Measurements from ENCODE around the gene ZNF630.
"Not testable (repeated sequence)": the region's sequence is repeated elsewhere in the genome, so short reads cannot be mapped to it uniquely, and the experiment has no call there.

ZNF630 gene

DNA sequence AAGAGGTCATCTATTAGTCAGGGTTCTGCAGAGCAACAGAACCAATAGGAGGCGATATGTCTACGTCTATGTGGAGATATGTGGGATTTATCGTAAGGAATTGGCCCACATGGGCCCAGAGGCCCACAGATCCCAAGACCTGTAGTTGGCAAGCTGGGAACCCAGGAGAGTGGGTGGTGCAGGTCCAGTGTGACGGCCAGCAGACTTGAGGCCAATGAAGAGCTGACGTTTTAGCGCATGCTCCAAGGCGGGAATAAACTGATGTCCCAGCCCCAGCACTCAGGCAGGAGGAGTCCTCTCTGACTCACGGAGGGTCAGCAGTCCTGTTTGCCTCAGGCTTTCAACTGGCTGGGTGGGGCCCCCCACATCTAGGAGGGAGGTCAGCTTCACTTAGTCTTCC lies 43.3 kb downstream of the ZNF630 start:
- DNase-seq = no peak

DNA sequence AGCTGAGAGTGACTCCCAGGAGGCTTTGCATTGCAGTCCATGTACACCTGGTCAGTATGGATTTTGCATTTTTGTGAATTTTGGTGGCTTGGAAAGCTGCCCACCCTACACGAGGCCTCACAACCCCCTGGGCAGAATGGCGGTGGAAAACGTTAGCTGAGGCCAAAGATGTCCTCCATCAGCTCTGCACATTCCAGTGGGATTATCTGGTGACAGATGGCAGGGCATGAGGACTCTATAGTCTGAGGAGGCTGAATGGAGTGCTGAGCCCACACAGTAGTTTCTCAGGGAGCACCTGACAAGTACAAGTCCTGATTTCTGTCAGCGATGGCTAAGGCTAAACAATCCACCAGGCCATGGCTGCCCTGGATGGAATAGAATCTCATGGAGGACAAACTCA lies 43.9 kb downstream of the ZNF630 start:
- DNase-seq = not testable (repeated sequence)

DNA sequence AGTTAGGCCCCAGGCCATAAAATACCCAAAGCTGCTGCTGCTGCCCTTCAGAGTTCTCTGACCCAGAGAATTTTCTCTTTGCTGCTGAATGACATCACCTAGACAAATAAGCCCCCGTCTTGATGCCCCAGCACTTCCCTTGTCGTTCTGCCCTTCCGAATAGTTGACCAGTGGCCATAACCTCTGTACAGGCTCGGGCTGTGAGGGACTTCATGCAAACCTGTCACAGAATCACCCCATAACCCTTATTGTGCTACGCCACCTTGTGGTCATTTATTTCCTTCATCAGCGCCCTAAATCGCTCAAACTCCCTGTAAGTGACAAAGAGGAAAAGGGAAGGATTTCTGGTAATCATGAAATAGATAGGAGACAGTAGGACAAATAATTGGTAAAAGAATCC lies 45.9 kb downstream of the ZNF630 start:
- DNase-seq = peak; percentile 28

DNA sequence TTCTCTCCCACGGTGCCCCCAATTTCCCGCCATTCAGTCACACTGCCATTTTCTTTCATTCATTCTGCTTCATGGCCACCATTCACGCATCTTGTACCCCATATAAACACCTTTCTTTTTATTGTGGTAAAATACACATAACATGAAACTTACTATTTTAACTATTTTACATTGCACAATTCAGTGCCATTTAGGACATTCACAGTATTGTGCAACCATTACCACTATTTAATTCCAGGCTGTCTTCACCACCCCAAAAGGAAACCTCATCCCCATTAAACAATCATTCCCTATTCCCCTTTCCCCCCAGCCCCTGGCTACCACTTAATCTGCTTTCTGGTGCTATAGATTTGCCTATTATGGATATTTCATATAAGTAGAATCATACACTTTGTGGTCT lies 48.7 kb downstream of the ZNF630 start:
- no peak for DNase-seq

DNA sequence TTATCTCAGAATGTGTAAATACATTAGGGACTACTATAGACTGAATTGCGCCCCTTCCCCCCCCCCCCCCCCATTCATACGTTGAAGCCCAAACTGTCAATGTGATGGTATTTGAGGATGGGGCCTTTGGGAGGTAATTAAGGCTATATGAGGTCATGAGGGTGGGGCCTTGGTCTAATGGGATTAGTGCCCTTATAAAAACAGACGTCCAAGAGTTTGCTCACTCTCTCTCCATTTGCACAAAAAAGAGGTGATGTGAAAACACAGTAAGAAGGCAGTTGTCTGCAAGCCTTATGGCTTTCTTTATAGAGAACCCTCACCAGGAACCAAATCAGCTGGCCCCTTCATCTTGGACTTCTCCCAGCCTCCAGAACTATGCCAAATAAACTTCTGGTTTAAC lies 49.3 kb downstream of the ZNF630 start:
- DNase-seq = no peak

DNA sequence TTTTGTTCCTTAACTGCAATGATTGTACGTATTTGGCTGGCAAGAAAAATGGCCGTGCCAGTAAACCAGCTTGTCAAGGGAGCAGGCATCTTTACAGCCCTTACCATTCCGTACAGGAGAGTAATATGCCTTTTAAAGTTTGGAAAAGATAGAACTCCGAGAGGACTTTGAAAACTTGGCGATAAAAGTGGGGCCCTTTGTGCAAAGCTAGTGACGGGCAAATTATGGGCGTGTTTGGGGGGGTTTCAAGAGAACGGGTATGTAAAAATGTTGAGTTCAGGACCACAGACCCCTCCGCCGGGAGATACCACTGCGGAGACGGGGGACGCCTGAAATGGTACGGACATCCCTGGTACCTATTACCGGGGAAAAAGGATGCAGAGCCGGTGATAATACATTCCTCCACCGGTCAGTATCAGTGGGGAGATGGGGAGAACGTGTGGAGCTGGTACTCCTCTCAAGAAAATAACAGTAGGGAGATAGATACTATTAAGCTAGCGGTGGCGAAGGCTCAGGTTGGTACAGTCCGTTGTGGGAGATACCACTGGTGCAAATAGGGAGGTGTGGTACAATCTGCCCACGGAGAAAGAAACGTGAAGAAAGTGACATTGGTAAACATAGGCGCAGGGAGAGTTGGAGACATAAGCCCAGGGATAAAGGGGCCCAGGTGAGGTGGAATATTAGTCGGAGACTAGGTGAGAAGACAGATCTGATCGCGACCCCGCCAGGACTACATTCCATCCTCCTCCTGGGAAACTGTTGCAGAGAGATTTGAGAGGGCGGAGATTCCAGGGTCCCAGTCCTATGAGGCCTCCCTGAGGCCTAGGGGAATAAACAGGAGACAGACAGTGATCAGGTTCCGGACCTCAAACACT lies 50.2 kb downstream of the ZNF630 start:
- DNase-seq = peak; percentile 65

DNA sequence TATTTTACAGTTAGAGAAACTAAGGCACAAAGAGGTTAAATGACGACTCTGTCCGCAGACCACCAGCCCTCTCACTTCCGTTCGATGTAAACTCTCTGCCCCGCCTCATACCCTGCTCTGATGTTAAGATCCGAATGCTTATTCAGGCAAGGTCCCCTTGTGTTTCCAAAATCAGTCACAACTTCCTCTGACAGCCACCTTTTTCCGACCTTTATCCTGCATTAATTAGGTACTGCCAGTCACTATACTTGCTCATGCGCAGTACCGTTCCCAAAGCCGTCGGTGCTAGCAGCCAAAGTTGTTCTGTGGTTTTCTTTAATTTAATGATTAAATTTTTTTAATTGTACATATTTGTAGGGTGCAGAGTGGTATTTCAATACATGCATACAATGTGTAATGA lies 51.0 kb downstream of the ZNF630 start:
- DNase-seq = not testable (repeated sequence)

DNA sequence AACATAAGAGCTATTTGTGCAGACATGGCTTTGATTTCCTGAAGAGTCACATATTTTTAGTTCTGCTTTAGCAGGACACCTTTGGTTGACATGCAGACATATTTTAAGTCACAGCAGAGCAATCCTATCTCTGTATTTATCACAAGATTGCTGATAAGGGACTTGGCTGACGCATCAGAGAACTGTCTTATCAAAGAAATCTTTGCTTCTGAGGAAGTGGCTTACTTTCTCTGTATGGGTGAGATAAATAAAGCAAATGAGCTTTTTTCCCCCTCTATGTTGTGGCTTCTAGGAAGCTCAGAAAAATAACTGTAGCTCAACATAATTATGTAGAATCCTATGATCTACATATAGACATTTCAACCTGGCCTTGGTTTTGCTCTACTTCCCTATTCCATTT lies 51.5 kb downstream of the ZNF630 start:
- not testable (repeated sequence) for DNase-seq

DNA sequence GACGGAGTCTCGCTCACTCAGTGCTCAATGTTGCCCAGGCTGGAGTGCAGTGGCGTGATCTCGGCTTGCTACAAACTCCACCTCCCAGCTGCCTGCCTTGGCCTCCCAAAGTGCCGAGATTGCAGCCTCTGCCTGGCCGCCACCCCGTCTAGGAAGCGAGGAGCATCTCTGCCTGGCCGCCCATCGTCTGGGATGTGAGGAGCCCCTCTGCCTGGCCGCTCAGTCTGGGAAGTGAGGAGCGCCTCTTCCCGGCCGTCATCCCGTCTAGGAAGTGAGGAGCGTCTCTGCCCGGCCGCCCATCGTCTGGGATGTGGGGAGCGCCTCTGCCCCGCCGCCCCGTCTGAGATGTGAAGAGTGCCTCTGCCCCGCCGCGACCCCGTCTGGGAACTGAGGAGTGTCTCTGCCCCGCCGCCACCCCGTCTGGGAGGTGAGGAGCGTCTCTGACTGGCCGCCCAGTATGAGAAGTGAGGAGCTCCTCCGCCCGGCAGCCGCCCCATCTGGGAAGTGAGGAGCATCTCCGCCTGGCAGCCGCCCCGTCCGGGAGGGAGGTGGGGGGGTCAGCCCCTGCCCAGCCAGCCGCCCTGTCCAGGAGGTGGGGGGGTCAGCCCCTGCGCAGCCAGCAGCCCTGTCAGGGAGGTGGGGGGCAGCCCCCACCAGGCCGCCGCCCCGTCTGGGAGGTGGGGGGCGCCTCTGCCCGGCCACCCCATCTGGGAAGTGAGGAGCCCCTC lies 54.7 kb downstream of the ZNF630 start:
- DNase-seq = not testable (repeated sequence)

DNA sequence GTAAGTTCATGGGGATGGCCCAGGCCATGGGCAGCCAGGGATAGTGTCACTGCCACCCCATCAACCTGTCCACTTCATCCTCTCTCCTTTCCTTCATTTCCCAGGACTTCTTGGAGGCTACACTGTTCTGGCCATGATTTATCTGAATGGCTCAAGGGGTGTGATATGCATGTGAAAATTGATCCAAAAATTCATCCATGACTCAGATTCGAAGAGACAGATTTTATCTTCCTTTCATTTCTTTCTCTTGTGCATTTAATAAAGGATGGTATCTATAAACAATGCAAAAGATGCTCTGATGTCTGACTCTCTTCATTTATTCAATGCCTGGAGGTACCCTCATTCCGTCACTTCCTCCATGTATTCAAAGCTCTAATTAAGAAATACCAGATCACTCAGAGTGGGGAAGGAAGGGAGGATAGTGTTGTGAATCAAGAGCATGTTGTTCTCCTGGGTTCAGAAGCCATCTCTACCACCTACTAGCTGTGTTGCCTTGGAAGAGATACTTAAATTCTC lies 61.9 kb downstream of the ZNF630 start:
- DNase-seq = not testable (repeated sequence)

Data from effector CD4-positive, alpha-beta T cell (primary cell).